Umbilical cord (tissue), 2 donors: Measurements from ENCODE around the gene LBX2. TPM values are rescaled to one million over a fixed set of nuclear protein-coding genes. Genes with fewer than 3 reads are reported as not detected.
A peak's percentile ranks its signal among the peaks of the same experiment; 100 is the strongest.

Source experiments
- DNase-seq: peaks from one replicate; pipeline ENCODE4 v3.0.0-alpha.2; 2015; ENCODE audit warnings: low spot score
- total RNA-seq: library from RNA; depleted of rRNA; stranded (reverse); fragments of >200 nt; gene quantifications from one replicate; pipeline ENCODE4 v1.2.3, GENCODE V29; 2014; ENCODE audit warnings: low replicate concordance; ENCODE audit not compliant: insufficient read depth

Gene LBX2
- total RNA-seq, 1 donor from 2014 or later = not detected

DNA sequence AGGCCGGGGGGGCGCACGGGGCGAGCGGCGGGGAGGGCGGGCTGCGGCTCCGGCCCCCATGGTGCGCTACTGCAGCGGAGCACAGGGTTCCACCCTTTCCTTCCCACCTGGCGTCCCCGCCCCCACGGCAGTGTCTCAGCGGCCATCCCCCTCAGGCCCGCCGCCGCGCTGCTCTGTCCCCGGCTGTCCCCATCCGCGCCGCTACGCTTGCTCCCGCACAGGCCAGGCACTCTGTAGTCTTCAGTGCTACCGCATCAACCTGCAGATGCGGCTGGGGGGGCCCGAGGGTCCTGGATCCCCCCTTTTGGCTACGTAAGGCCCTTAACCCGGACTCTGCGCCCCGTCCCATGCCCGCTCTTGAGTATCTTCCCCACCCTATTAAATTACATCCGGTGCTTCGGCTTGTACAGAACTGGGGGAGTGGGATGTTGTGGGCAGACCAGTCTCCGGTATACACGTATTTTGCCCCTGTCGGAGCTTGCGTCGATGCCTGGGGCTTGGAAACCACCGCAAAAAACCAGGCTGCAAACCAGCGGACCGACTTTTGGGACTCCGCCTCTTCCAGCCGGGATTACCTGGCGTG, 41.8 kb downstream of the LBX2 start:
- DNase-seq = no peak

DNA sequence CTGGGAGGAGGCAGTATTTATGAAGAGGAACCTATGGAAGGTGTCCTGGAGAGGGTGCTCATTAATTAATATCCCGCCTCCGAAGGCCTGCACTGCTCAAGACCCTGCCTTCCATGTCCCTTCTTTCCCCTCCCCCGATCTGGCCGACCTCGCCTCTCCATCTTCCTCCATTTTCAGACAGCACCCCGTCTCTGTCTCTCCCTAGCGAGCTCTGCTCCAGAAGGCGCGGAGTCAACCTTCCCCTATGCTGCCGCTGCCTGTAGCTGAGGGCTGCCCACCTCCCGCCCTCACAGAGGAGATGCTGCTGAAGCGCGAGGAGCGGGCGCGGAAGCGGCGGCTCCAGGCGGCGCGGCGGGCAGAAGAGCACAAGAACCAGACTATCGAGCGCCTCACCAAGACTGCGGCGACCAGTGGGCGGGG, 42.3 kb downstream of the LBX2 start:
- no peak for DNase-seq

- peak; percentile 99 for DNase-seq
Measured at GRCh38 chr2:74454654-74455511, 44.5 kb downstream of the LBX2 start, which contains the start of gene INO80B. Gene INO80B (plus strand): TSS chr2:74455087. CDS start chr2:74455117, 30 bp downstream.

DNA sequence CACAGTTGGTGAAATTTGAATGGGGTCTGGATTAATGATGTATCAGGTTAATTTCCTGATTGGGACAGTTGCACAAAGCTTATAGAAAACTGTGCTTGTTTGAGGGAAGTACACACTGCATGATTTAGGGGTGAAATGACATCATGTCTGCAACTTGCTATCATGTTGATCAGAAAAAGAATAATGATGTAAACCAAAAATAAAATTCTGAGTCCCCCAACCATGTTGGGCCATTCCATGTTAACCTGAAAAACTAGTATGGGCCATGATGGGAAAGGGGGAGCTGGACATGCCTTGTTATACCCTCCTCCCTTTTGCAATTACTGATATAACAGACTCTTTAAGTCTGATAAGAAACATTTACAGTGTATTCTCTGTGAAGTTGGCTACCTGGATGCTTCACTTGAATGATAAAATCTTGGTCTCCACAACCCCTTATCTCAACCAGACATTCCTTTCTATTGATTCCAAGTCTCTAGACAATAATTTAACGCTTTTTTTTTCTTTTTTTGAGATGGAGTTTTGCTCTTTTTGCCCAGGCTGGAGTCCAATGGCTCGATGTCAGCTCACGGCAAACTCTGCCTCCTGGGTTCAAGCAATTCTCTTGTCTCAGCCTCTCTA, 48.7 kb downstream of the LBX2 start:
- DNase-seq = no peak

- DNase-seq = no peak
Measured at GRCh38 chr2:74448771-74449170, 50.6 kb downstream of the LBX2 start.

Other genes with a start within 250 kb of the LBX2 start
- 3.6 TPM for gene SLC4A5, start 156.2 kb downstream of the LBX2 start, total RNA-seq
- 49.8 TPM for gene DCTN1, start 119.3 kb downstream of the LBX2 start, total RNA-seq
- gene C2orf81, start 78.0 kb downstream of the LBX2 start, total RNA-seq = 1.4 TPM
- gene WDR54, start 77.9 kb downstream of the LBX2 start, total RNA-seq = 14.2 TPM
- 17.3 TPM for gene RTKN, start 57.7 kb downstream of the LBX2 start, total RNA-seq
- gene INO80B, start 44.5 kb downstream of the LBX2 start, total RNA-seq = 21.7 TPM
- gene WBP1, start 41.2 kb downstream of the LBX2 start, total RNA-seq = 29.4 TPM
- gene MOGS, start 34.2 kb downstream of the LBX2 start, total RNA-seq = 40.4 TPM
- gene MRPL53, start 26.9 kb downstream of the LBX2 start, total RNA-seq = 47.4 TPM
- 35.2 TPM for gene CCDC142, start 16.6 kb downstream of the LBX2 start, total RNA-seq
- 21.7 TPM for gene TTC31, start 16.5 kb downstream of the LBX2 start, total RNA-seq
- gene PCGF1, start 8.1 kb upstream of the LBX2 start, total RNA-seq = 13.5 TPM
- gene TLX2, start 14.8 kb upstream of the LBX2 start, total RNA-seq = not detected
- gene DQX1, start 26.6 kb upstream of the LBX2 start, total RNA-seq = 0.24 TPM
- gene AUP1, start 30.1 kb upstream of the LBX2 start, total RNA-seq = 41.9 TPM
- gene HTRA2, start 30.3 kb upstream of the LBX2 start, total RNA-seq = 49.4 TPM
- gene LOXL3, start 54.3 kb upstream of the LBX2 start, total RNA-seq = 68.1 TPM
- 12.0 TPM for gene DOK1, start 55.1 kb upstream of the LBX2 start, total RNA-seq
- gene M1AP, start 148.7 kb upstream of the LBX2 start, total RNA-seq = 1.9 TPM
- 26.5 TPM for gene SEMA4F, start 154.6 kb upstream of the LBX2 start, total RNA-seq